Nucleus accumbens (tissue), 56 donors: Measurements from ENCODE around the gene SLC4A9.
A peak's percentile ranks its signal among the peaks of the same experiment; 100 is the strongest.

Experiments
- DNase-seq, 56 donors: peaks; one replicate each; lab custom pipeline; 2025; lab: John Stamatoyannopoulos, UW

Gene SLC4A9

DNA sequence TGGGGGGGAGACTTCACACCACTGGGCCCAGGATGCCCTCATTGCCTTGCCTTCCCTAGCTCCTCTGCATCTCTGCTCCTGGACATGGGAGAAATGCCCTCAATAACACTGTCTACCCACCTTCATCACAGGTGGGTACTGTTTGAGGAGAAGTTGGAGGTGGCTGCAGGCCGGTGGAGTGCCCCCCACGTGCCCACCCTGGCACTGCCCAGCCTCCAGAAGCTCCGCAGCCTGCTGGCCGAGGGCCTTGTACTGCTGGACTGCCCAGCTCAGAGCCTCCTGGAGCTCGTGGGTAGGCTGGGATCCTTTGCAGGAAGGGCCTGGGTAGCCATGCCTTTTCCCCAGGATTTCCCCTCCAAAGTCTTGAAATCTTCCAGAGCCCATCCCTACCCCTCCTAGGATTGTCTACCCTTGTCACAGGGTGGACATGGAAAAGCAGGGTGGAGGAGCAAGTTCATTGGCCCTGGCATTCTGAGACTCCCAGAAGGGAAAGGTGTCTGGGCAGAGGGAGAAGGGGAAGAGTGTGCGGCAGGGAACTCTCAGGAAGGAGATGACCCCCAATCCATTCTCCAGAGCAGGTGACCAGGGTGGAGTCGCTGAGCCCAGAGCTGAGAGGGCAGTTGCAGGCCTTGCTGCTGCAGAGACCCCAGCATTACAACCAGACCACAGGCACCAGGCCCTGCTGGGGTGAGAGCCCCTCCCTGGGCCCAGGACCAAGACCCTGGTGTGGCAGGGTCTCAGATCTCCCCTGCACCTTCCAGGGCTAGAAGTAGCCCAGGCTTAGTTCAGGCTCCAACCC lies 886 bp downstream of the SLC4A9 start:
- DNase-seq: no peak

DNA sequence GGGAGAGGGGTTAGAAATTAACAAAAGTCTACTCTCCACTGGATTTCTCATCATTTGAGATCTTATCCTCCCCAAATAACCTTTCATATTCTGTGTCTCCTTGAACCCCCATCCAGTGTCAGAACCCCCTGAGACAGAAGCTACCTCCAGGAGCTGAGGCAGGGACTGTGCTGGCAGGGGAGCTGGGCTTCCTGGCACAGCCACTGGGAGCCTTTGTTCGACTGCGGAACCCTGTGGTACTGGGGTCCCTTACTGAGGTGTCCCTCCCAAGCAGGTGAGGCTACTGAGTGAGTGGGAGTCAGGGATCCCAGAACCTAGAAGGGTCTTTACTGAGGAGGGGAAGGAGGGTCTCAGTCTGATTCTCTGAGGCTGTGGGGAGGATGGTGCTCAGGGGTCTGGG lies 1.9 kb downstream of the SLC4A9 start:
- no peak for DNase-seq

DNA sequence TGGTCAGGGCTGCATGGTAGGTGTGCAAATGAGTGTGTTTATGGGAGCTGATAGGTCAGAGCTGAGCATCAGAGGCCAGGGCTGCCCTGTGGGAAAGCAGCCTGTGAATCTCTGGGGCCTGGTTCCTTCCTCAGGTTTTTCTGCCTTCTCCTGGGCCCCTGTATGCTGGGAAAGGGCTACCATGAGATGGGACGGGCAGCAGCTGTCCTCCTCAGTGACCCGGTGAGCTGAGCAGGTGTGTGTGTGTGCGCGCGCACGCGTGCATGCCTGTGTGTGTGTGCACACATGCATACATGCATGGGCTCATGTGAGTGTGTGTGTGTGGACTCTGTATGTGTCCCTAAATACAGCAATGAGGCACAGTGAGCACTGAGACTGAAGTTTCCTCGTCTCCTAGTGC lies 2.3 kb downstream of the SLC4A9 start:
- DNase-seq: no peak

DNA sequence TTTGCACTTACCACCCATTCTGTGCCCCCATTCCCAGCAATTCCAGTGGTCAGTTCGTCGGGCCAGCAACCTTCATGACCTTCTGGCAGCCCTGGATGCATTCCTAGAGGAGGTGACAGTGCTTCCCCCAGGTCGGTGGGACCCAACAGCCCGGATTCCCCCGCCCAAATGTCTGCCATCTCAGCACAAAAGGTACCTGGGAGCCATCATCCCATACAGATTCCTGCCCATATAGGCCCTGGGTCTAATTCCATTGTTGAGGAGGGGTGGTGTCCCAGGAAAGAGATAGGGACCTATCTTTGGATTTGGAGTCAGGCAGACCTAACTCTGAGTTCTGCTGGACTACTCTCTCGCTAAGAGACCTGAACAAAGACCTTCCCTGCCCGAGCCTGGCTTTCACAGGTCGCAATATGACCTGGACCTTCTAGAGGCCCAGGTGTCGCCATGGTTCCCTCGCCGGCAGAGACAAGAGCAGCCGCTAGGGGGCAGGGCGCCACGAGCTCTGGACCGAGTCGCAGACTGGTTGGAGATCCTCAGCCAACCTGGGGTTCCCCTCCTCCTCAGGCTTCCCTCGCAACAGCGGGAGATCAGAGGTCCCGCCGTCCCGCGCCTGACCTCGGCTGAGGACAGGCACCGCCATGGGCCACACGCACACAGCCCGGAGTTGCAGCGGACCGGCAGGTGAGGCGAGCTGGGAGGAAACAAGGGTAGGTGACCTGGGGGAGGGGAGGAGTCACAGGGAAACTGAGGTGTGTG lies 3.1 kb downstream of the SLC4A9 start:
- DNase-seq: peak in 50 of 56 donors; percentile 10 to 82 (median 46)

DNA sequence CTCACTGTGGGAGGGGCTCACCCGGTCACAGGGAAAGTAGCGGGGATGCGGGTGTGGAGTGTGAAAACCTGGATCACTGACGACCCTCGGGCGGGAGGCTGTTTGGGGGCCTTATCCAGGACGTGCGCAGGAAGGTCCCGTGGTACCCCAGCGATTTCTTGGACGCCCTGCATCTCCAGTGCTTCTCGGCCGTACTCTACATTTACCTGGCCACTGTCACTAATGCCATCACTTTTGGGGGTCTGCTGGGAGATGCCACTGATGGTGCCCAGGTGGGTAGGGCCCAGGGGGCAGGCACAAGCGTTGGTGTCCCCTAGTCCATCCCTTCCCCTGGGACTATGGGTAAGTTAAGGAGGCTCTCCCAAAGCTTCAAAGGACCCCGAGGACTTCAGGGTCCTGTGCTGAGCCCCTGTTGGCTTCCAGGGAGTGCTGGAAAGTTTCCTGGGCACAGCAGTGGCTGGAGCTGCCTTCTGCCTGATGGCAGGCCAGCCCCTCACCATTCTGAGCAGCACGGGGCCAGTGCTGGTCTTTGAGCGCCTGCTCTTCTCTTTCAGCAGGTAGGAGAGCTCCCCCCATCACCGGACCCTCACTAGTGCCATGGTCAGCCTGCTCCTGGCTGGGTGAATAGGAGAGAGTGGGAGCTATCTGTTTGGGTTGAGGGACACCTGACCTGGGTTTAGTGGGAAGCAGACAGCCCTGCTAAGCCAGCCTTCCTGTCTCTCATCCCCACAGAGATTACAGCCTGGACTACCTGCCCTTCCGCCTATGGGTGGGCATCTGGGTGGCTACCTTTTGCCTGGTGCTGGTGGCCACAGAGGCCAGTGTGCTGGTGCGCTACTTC lies 3.9 kb downstream of the SLC4A9 start:
- DNase-seq: no peak

DNA sequence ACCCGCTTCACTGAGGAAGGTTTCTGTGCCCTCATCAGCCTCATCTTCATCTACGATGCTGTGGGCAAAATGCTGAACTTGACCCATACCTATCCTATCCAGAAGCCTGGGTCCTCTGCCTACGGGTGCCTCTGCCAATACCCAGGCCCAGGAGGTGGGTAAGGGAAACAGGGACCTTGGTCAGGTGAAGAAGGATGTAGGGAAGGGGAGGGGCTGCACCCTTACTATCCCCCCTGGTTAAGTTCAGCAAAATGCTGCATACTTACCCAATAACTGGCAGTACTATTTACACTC lies 4.4 kb downstream of the SLC4A9 start:
- DNase-seq: no peak

DNA sequence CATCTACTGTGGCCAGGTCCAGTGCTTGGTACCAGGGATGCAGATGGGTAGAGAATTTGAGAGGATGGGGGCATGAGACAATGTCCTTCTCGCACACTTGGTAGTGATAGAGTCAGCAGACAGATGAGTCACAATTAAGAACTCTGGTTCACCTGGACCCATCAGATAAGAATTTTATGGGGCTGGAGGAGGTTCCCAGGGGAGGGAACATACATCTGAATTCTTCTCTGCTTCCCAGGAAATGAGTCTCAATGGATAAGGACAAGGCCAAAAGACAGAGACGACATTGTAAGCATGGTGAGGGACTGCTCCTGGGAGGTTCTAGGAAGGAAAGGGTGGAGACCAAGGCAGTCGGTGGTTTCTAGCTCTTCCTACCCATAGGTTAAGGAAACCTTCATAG lies 5.3 kb downstream of the SLC4A9 start:
- DNase-seq: no peak

DNA sequence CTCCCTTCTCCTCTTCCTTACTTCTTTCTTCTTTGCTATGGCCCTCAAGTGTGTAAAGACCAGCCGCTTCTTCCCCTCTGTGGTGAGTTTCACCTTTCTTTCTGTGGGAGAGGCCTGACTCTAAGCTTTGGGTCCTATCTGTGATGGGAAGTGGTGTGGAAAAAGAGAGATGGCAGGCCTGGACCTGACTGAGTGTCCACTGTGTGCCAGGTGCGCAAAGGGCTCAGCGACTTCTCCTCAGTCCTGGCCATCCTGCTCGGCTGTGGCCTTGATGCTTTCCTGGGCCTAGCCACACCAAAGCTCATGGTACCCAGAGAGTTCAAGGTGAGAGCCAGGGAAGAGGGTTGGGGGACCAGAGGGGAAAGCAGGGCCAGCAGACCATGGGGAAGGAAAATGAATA lies 5.9 kb downstream of the SLC4A9 start:
- no peak for DNase-seq

DNA sequence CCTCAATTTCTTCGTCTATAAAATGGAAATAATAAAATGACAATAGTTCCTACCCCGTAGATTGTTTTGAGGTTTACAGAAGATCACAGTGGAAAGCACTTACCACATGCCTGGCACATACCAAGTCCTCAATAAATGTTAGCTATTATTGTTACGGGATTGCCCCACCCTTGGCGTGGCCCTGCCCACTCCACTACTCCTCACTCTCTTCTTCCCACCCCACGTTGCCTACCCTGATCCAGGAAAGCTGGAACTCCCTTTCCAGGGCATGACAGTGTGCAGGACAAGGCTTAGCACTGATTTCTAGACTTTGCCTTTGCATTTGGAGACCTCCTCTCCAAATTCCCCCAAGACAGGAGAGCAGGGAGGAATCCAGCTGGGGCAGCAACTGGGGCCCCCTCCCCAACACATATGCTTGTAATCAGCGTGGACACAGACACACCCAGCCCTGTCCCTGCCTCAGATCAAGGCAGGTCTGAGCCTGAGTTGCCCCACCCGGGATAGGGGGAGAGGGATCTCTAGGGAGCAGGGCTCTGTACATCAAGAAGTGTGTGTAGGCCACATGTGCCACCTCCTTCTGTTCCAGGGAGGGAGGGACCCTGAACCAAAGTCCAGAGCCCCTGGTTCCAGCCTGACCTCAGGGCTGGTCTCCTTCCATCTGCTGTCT lies 6.7 kb downstream of the SLC4A9 start:
- DNase-seq: no peak

DNA sequence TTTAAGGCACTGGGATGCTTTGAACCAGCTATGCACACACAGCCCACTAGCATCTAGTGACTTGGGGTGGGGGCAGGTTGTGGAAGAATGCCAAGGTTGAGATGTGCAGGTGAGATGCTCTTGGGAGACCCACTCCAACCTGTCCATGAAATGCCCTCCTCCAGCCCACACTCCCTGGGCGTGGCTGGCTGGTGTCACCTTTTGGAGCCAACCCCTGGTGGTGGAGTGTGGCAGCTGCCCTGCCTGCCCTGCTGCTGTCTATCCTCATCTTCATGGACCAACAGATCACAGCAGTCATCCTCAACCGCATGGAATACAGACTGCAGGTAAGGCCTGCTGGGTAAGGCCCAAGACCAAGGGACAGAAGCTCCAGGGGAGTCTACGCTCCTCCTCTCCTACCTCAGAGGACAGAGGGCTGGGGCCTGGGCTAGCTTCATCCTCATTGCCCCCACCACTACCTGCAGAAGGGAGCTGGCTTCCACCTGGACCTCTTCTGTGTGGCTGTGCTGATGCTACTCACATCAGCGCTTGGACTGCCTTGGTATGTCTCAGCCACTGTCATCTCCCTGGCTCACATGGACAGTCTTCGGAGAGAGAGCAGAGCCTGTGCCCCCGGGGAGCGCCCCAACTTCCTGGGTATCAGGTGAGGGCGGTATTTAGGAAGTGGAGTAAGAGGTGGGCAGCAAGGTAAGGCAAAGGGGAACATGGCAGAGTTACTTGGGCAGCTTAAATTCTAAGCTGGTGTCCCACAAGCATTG lies 7.4 kb downstream of the SLC4A9 start:
- no peak for DNase-seq

DNA sequence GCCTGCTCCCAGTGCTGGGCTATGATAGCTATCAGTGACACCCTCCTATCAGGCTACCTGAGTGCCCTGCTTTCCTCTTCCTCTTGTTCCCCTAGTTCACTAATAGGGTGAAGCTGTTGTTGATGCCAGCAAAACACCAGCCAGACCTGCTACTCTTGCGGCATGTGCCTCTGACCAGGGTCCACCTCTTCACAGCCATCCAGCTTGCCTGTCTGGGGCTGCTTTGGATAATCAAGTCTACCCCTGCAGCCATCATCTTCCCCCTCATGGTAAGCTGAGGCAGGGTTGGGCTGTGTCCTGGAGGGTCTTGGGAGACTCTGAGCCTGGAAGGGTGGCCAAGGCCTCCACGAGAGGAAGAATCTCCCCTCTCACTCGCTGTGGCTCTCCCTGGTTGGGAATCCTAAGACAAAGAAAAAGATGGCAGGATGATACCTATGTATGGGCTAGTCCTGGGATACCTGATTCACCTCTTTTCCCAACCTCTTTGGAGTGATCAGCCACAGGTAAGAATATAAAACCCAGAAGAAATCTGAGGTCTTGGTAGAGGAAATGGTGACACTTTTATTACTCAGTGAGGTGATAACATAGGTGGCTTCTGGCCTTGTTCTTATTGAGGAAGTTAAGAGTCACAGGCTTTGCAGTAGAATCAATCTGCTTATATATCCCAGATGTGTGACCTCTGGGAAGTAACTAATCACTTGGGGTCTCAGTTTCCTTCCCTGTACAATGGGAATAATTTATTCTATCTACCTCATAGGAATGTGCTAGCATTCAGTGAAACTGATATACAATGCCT lies 11.6 kb downstream of the SLC4A9 start:
- no peak for DNase-seq

DNA sequence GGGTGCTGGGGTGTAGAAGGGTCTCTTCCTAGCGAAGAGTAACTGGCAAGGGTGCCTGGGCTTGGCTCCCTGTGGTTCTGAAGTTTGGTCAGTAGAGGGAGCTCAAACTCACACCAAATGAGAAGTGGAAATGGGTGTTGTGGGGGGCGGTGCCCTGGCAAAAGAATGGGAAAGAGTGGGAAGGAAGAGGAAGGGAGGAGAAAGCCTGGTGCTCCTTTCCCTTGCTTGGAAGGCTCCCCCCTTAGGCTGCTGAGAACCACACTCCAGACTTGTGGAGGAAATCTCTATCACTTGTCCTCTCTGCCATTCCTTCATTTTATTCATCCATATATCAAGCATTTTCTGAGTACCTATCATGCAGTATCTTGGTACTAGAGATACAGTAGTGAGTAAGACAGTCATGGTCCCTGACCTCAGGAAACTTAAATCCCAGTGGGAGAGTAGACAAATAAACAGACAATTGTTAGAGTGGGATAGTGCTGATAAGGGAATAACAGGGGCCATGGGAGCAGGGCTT lies 13.0 kb downstream of the SLC4A9 start:
- DNase-seq: peak in 46 of 56 donors; percentile 6 to 79 (median 38)

DNA sequence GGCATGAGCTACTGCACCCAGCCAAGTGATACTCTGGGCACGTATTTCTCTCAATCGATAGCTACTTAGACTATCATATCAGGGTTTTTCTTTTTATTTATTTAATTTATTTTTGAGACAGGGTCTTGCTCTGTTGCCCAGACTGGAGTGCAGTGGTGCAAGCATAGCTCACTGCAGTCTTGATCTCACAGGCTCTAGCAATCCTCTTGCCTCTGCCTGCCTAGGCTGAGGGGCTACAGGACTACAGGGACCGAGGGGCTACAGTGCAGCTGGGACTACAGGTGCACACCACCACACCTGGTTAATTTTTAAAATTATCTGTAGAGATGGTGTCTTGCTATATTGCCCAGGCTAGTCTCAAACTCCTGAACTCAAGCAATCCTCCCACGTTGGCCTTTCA lies 21.4 kb downstream of the SLC4A9 start:
- DNase-seq: no peak

DNA sequence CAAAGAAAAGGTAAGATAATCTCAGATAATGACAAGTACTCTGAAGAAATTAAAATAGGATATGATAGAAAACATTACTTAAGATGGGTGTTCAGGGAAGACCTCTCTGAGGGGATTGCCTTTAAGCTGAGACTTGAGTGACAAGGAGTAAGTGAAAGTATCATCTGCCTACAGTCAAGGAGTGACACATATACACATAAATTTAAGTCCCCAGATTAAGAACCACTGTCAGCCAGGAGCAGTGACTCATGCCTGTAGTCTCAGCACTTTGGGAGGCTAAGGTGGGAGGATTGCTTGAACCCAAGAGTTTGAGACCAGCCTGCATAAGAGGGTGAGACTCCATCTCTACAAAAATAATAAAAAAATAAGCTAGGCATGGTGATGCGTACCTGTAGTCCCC lies 22.0 kb downstream of the SLC4A9 start:
- DNase-seq: no peak

DNA sequence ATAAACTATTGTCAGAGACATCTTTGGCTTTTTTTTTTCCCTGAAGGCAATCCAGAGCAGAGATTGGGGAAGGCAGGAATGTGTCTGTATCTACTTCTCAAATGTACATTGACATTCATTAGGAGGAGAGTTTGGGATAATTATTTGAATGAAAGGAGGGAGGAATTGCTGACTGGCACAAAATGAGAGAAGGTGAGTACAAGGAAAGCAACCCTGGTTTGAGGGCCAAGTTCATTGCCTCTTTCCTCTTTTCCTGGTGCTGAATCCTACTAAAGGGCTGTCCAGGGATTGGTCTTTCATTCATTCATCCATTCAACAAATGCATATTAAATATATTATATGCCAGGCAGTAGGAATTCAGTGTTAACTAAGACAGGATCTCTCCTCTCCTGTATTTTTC lies 22.9 kb downstream of the SLC4A9 start:
- no peak for DNase-seq

DNA sequence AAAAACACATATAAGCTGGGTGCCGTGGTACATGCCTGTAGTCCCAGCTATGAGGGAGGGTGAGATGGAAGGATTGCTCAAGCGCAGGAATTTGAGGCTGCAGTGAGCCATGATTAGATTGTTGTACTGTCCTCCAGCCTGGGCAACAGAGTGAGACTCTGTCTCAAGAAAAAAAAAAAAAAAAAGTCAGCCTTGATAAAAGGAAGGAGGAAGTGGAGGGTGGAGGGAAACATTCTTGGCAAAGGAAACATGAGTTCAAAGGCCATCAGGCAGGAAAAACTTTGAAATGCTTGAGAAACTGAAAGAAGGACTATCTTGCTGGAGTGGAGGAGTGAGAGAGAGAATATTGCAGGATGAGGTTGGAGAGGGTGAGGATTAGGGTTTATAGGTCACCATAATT lies 23.3 kb downstream of the SLC4A9 start:
- no peak for DNase-seq

DNA sequence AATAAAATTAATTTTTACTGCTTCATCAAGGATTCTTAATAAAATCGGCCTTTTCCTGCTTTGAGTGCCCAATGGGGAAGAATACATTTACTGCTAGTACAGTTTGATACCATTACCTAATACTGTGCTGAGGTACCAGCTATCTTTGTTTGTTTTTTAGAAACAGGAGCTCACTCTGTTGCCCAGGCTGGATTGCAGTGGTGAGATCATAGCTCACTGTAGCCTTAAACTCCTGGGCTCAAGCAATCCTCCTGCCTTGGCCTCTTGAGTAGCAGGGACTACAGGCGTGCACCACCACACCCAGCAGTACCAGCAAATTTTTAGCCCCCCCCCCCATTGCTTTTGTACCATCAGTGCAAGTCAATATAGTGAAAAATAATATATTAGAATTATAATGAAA lies 28.1 kb downstream of the SLC4A9 start:
- no peak for DNase-seq

DNA sequence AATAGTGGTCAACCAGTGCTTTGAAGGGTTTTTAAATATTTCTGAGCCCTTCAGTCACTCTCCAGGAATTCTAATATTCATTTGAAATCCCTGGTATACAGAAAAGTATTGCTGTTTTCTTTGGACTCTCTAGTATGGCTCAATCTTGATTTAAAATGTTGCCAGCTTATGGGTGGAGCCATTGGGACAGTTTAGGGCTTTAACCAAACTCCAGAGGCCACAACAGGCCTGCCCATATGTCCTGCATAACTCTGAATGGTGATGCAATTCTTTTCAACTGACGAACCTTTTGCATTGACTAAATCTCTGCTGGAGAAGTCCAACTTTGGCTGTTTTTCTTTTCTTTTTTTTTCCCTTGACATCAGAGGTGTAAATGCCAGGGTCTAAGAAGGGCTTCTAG lies 31.3 kb downstream of the SLC4A9 start:
- DNase-seq: no peak

DNA sequence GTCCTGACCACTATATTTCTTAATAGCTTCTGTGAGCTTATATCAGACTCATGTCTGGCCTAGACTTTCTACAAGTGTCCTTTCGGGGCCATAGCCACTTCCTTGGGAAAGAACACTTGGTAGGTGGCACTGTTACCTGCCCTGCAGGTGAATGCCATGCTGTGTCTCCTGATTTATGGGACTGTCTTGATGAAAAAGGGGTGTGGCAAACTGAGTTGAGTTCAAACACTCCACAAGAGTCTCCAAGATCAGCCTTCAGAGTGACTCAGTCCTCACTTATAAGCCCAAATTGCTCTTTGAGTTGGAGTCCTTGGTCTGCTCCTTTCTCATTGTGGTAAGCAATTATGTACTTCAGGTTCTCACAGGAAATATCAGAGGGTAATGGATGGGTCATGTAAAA lies 31.7 kb downstream of the SLC4A9 start:
- no peak for DNase-seq
